VCaP (cell line): ENCODE measurements around the gene ST3GAL3.

Experiments used
- H3K27ac ChIP-seq: fragments of 450-650 bp; 2 replicates; pipeline ENCODE4 v1.5.1; 2017
- TF ChIP-seq, protein P1 (sequence below): fragments of 450-650 bp; conservative IDR thresholded peaks from 2 replicates; pipeline ENCODE4 v1.5.1; 2017; ENCODE audit warnings: mild to moderate bottlenecking, moderate library complexity

Gene ST3GAL3

DNA sequence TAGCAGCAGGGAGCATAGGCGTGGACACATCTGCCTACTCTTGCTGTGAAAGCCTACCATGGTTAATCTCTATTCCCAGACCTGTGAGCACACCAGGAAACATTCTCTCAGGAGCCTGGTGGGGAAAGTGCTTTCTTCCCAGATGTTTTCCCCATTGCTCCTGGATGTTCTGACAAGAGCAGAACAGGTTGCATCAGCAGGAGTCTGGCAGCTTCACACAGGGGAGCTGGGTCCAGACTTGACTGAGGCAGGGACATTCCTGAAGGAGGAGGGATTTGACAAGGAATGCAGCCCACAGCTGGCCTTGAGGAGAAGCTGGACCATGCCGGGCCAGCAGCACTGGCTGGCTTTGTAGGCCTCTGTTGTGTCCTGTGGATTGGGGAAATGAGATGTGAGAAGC, 205.3 kb downstream of the ST3GAL3 start:
- H3K27ac ChIP-seq = no peak overlapping the region
- TF ChIP-seq, protein P1, sequence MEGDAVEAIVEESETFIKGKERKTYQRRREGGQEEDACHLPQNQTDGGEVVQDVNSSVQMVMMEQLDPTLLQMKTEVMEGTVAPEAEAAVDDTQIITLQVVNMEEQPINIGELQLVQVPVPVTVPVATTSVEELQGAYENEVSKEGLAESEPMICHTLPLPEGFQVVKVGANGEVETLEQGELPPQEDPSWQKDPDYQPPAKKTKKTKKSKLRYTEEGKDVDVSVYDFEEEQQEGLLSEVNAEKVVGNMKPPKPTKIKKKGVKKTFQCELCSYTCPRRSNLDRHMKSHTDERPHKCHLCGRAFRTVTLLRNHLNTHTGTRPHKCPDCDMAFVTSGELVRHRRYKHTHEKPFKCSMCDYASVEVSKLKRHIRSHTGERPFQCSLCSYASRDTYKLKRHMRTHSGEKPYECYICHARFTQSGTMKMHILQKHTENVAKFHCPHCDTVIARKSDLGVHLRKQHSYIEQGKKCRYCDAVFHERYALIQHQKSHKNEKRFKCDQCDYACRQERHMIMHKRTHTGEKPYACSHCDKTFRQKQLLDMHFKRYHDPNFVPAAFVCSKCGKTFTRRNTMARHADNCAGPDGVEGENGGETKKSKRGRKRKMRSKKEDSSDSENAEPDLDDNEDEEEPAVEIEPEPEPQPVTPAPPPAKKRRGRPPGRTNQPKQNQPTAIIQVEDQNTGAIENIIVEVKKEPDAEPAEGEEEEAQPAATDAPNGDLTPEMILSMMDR = no peak

DNA sequence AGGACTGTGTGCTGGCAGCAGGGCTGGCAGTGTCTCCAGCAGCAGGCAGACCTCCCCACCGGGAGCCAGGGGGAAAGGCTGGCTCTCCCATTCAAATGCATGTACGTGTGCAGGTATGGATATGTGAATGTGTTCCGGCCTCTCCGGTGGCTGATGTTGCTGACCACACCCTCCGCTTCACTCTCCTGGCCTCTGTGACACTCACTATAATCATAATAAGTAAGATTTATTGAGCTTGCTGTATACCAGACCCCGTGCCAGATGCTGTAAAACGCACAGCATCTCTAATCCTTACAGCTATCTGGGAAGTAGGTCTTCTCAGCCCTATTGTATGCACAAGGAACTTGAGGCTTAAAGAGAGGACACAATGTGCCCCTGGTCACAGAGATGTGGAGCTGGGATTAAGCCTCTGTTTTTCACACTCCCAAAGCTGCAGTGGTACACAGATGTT, 205.7 kb downstream of the ST3GAL3 start:
- TF ChIP-seq, protein P1 = no peak
- H3K27ac ChIP-seq = no peak overlapping the region

DNA sequence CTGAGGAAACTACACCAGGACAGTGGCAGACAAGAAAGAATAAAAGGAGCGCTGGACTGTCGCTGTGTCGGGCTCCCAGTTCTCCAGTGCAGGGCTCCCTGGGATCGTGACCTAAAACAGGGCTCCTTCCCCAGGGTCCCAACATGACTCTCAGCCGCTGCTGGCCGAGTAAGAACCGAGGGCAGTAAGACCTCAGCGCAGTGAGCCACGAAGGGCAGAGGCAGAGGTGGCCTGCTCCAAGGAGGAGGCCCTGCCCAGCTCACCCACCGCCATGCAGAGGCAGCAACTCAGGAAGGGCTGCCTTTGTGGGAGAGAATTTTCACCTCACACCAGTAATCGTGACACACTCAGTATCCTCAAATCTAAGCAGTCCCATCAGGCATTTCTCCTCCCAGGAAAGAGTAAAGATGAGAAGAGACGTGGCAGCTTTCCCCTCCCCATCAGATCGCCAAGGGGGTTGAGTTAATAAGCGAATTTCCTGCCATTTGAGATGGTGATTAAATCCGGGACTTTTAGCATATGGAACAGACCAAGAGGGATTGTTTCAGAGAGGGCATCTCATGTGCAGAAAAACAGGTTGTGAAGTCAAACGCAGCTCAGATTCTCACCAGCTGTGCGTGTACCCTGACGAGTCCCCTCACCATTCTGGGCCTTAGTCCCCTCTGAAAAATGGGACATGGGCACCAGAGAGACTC, 206.5 kb downstream of the ST3GAL3 start:
- H3K27ac ChIP-seq = no peak overlapping the region
- TF ChIP-seq, protein P1 = no peak

DNA sequence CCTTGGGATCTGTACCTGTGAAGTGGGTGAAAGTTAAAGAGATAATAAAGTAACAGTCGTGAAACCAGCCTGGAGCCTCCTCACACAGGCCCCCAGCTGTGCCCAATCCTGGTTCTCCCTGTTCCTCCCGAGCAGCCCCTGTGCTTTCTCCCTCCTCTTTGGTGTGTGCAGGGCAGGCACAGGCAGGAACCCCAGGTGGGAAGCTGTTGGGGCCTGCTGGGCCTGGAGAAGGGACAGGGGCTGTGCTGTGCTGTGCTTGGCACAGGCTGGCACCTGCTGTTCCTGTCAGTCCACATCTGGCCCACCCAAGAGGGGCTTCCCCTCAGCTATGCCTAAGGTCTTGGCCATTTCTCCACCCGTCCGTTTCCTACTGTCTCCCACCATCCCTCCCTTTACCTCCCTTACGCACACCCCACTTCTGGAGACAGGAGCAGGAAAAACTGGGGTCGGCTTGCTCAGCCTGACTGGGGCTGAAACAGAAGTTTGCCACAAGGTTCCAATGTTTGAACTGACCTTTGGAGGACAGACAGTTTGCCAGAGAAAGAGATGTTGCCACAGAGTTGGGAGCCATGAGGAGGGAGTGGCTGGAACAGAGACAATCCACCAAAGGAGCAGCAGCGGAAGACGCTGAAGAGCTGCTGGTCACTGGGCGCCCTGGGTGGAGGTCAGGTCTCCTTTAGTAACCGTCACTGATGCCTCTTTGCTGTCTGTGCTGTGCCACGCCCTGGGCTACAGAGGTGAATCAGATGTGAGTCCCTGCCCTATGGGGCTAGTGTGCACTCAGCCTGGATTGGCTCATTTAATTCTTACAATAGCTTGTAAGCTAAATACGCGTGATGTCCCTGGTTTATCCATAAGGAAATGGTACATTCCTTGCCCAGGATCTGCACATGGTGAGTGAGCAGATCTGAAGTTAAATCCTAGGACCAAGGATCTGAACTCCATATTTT, 207.5 kb downstream of the ST3GAL3 start:
- no peak overlapping the region for H3K27ac ChIP-seq
- TF ChIP-seq, protein P1 = no peak

DNA sequence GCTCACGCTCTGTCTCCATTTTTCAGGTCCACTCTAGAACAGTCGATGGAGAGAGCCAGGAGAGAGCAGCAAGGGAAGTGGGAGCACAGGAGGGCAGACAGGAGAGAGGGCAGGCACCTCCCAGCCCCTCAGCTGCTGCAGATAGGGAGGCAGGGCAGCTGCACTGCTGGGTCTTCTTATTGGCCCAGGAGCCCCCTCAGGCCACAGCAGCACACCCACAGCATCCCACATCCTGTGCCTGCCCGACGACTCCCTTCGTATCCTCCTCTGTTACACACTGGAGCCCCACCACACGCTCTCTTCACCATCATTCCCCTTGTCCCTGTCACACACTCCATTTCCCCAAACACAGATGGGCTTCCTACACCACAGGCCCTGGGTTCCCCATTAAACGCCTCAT, 212.6 kb downstream of the ST3GAL3 start:
- TF ChIP-seq, protein P1 = no peak
- no peak overlapping the region for H3K27ac ChIP-seq

DNA sequence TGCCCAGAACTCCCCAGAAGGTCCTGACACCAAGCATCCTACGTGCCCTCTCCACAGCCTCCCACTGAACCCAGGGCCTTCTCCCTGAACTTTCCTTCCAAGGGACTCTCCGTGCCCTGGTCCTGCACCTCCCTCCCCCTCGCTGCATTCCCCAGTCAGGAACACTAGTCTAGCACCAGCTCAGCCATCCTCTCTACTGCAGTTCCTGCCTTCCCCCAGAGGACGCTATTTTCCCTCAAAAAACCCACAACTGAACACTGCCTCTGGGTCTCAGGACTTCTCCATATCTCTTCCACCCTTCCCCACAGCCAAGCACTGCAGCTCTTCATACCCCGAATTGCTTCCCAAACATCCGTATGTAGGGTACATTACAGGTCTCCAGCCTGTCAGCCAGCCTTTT, 213.7 kb downstream of the ST3GAL3 start:
- H3K27ac ChIP-seq = no peak overlapping the region
- TF ChIP-seq, protein P1 = no peak

DNA sequence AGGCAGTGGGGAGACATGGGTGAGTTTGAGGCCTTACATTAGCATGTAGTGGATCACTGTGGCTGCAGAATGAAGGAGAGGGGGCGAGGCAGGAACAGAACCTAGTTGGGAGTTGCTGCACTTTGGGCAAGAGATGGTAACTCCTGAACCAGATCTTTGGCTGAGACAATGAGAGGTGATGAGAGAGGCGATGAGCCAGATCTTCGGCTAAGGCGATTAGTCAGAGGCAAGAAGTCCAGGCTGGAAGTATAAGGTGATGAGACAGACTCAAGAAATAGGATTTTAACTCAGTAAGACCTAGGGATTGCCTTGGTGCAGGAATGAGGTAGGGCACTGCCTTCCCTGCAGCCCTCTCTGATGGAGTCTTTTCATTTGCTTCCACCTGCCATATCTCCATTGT, 217.2 kb downstream of the ST3GAL3 start:
- TF ChIP-seq, protein P1 = no peak
- no peak overlapping the region for H3K27ac ChIP-seq
